ENCODE data around the gene PLXNA3. TPM values are rescaled to one million over a fixed set of nuclear protein-coding genes. Genes with fewer than 3 reads are reported as not detected.
"Not testable (repeated sequence)": the region's sequence is repeated elsewhere in the genome, so short reads cannot be mapped to it uniquely, and the experiment has no call there.

PLXNA3 gene
- total and polyA plus RNA-seq, 2 donors from 2014 or later = 4.9 to 40.5 TPM

- DNase-seq (peak; percentile 95 to 97 (median 96)), FAIRE-seq (no peak)
- peak within 1 kb of the TSS; percentile 61 to 68 (median 66) for H3K4me3 ChIP-seq (ENCODE audit: low read length in 3 of 3)
- no peaks in the 10 kb centered on the region for H3K27me3 ChIP-seq (ENCODE audit: control insufficient read depth, insufficient read depth, low read length)
- TF ChIP-seq CTCF (IDR thresholded peaks at IDR 0.05; ENCODE audit: borderline replicate concordance, extremely low read depth, insufficient read depth) = peak; percentile 11
- H3K36me3 ChIP-seq (ENCODE audit: control insufficient read depth in 2 of 3, insufficient read depth in 3 of 3, low read length in 3 of 3) = no peaks in the 10 kb centered on the region
- H3K9ac ChIP-seq (ENCODE audit: low read length in 3 of 3) = peak within 1 kb of the TSS; percentile 18 to 73 (median 55)
- H3K27ac ChIP-seq (ENCODE audit: low read depth in 2 of 2, low read length in 2 of 2) = peak within 1 kb of the TSS; percentile 87 to 91
- intact Hi-C loops (cut with DNase I) = no loop called here
- no peaks in the 10 kb centered on the region for H3K9me3 ChIP-seq (ENCODE audit: control insufficient read depth in 2 of 3, insufficient read depth in 1 of 3, low read length in 3 of 3)
- peaks cover 0 to 13% (median 0%) of the 10 kb centered on the region in 3 donors for H3K4me1 ChIP-seq (ENCODE audit: control insufficient read depth in 2 of 3, insufficient read depth in 2 of 3, low read depth in 1 of 3, low read length in 3 of 3)
These were observed 32.5 kb downstream of the PLXNA3 start, which contains the start of gene SLC10A3 for GRCh38 chrX:154490414-154491083. TSS of gene SLC10A3 (minus strand) at chrX:154490629. CDS start at chrX:154488940, 1,689 bp downstream.

GRCh38 chrX:154494715-154495114 is 36.6 kb downstream of the PLXNA3 start:
- FAIRE-seq (no peak), DNase-seq (no peak)
- peaks cover 0 to 2% (median 0%) of the 10 kb centered on the region in 3 donors for H3K4me1 ChIP-seq (ENCODE audit: control insufficient read depth in 2 of 3, insufficient read depth in 2 of 3, low read depth in 1 of 3, low read length in 3 of 3)
- no peak overlapping the region for H3K27ac ChIP-seq (ENCODE audit: low read depth in 2 of 2, low read length in 2 of 2)
- H3K4me3 ChIP-seq (ENCODE audit: low read length in 3 of 3) = no peak overlapping the region
- H3K36me3 ChIP-seq (ENCODE audit: control insufficient read depth in 2 of 3, insufficient read depth in 3 of 3, low read length in 3 of 3) = no peaks in the 10 kb centered on the region
- H3K27me3 ChIP-seq (ENCODE audit: control insufficient read depth, insufficient read depth, low read length) = no peaks in the 10 kb centered on the region
- H3K9me3 ChIP-seq (ENCODE audit: control insufficient read depth in 2 of 3, insufficient read depth in 1 of 3, low read length in 3 of 3) = no peaks in the 10 kb centered on the region
- no peak for TF ChIP-seq CTCF (IDR thresholded peaks at IDR 0.05; ENCODE audit: borderline replicate concordance, extremely low read depth, insufficient read depth)
- intact Hi-C loops (cut with DNase I) = no loop called here
- H3K9ac ChIP-seq (ENCODE audit: low read length in 3 of 3) = no peak overlapping the region

- no peaks in the 10 kb centered on the region for H3K4me1 ChIP-seq (ENCODE audit: control insufficient read depth in 2 of 3, insufficient read depth in 2 of 3, low read depth in 1 of 3, low read length in 3 of 3)
- no peaks in the 10 kb centered on the region for H3K36me3 ChIP-seq (ENCODE audit: control insufficient read depth in 2 of 3, insufficient read depth in 3 of 3, low read length in 3 of 3)
- no peak overlapping the region for H3K27ac ChIP-seq (ENCODE audit: low read depth in 2 of 2, low read length in 2 of 2)
- H3K27me3 ChIP-seq (ENCODE audit: control insufficient read depth, insufficient read depth, low read length) = no peaks in the 10 kb centered on the region
- H3K4me3 ChIP-seq (ENCODE audit: low read length in 3 of 3) = no peak overlapping the region
- DNase-seq (no peak), FAIRE-seq (no peak)
- intact Hi-C loops (cut with DNase I) = no loop called here
- no peak for TF ChIP-seq CTCF (IDR thresholded peaks at IDR 0.05; ENCODE audit: borderline replicate concordance, extremely low read depth, insufficient read depth)
- H3K9ac ChIP-seq (ENCODE audit: low read length in 3 of 3) = no peak overlapping the region
- no peaks in the 10 kb centered on the region for H3K9me3 ChIP-seq (ENCODE audit: control insufficient read depth in 2 of 3, insufficient read depth in 1 of 3, low read length in 3 of 3)
These were observed 37.4 kb downstream of the PLXNA3 start for GRCh38 chrX:154495472-154495922.

GRCh38 chrX:154496591-154497137 is 38.6 kb downstream of the PLXNA3 start:
- H3K4me3 ChIP-seq (ENCODE audit: low read length in 3 of 3); H3K27me3 ChIP-seq (ENCODE audit: control insufficient read depth, insufficient read depth, low read length); H3K4me1 ChIP-seq (ENCODE audit: control insufficient read depth in 2 of 3, insufficient read depth in 2 of 3, low read depth in 1 of 3, low read length in 3 of 3); FAIRE-seq; H3K36me3 ChIP-seq (ENCODE audit: control insufficient read depth in 2 of 3, insufficient read depth in 3 of 3, low read length in 3 of 3); H3K27ac ChIP-seq (ENCODE audit: low read depth in 2 of 2, low read length in 2 of 2); H3K9ac ChIP-seq (ENCODE audit: low read length in 3 of 3); intact Hi-C loops (cut with DNase I); DNase-seq; H3K9me3 ChIP-seq (ENCODE audit: control insufficient read depth in 2 of 3, insufficient read depth in 1 of 3, low read length in 3 of 3): not testable (repeated sequence)

- FAIRE-seq; DNase-seq; H3K4me3 ChIP-seq (ENCODE audit: low read length in 3 of 3); H3K4me1 ChIP-seq (ENCODE audit: control insufficient read depth in 2 of 3, insufficient read depth in 2 of 3, low read depth in 1 of 3, low read length in 3 of 3); H3K9ac ChIP-seq (ENCODE audit: low read length in 3 of 3); H3K36me3 ChIP-seq (ENCODE audit: control insufficient read depth in 2 of 3, insufficient read depth in 3 of 3, low read length in 3 of 3); H3K9me3 ChIP-seq (ENCODE audit: control insufficient read depth in 2 of 3, insufficient read depth in 1 of 3, low read length in 3 of 3); H3K27me3 ChIP-seq (ENCODE audit: control insufficient read depth, insufficient read depth, low read length); H3K27ac ChIP-seq (ENCODE audit: low read depth in 2 of 2, low read length in 2 of 2); intact Hi-C loops (cut with DNase I): not testable (repeated sequence)
These were observed 43.3 kb downstream of the PLXNA3 start for GRCh38 chrX:154501423-154501822.
